GM19240 (cell line): ENCODE results near the gene LAMA3.

Source experiments
- DNase-seq: peaks from one replicate; pipeline ENCODE4 v3.0.0; 2011; ENCODE audit warnings: low spot score; ENCODE audit not compliant: insufficient read length

The LAMA3 gene

GRCh38 chr18:23814991-23815614 is 125.8 kb downstream of the LAMA3 start:
- no peak for DNase-seq

DNA sequence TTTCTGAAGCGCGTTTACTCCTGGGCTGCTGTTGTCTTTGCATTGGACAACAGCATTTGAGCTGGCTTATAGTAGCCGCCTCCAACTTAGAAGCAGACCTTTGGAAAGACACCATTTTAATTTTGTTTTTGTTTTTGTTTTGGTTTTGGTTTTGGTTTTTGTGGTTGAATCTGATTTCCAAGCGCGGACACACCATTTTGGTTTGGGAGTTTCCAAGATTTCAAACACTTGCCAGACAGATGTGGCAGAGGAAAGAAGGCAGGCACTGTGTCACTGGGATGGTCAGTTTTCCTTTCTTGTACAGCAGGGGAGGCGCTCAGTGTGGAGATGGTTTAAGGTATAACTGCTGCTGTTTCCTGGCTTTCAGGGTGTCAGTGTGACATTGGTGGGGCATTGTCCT is 126.8 kb downstream of the LAMA3 start:
- no peak for DNase-seq

DNA sequence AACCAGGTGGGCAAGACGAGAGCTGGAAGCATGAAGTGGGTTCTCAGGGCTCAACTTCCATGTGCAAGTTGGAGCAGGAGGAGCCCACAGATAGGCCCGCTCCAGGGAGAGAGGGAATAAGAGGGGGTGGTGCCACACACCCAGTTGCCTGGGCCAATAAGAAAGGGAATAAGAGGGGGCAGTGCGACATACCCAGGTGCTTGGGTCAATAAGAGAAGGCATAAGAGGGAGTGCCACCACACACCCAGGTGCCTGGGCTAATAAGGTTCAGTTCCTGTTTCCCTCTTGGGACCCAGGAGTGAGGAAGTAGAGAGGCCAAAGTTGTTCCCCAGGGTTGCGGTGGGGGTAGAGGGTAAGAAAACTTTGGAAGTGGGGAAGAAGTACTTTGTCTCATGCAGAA is 127.5 kb downstream of the LAMA3 start:
- DNase-seq: no peak

- no peak for DNase-seq
These were observed 129.7 kb downstream of the LAMA3 start for GRCh38 chr18:23819001-23819400.

DNA sequence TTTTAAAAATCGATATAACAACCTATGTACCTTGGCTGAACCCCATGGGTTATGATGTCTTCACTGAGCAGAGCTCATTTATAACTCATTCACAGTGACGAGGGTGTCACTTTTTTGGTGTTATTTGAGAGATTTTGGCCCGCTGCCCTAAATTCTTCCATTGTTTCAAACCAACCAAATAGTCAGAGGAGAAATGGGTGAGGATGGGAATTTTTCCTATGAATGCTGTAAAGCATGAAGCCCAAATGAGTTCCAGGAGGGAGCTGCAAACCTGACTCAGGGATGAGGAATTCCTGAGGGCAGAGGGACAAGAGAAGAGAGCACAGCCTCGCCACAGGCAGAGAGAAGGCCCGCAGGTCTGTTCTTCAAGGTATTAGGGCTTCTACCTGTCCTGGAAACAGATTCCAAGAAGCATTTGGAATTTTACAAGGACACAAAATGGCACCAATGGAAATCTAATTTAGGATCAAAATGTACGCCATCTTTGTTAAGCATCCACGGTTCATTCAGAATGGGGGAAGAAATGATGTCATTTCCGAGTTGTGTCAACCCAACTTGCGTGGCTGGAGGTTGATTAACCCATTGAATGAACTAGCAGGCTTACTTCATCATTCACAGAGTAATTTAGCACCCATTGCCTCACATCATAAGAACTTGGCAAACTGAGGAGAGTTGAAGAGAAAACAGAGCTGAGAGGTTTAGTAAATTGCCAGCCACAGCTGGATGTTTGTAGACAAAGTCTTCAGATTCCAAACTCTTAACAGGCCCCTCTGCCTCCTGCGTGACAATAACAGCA is 133.5 kb downstream of the LAMA3 start:
- no peak for DNase-seq

- no peak for DNase-seq
These were observed 135.0 kb downstream of the LAMA3 start for GRCh38 chr18:23824240-23824639.

- no peak for DNase-seq
These were observed 135.4 kb downstream of the LAMA3 start for GRCh38 chr18:23824669-23825068.

DNA sequence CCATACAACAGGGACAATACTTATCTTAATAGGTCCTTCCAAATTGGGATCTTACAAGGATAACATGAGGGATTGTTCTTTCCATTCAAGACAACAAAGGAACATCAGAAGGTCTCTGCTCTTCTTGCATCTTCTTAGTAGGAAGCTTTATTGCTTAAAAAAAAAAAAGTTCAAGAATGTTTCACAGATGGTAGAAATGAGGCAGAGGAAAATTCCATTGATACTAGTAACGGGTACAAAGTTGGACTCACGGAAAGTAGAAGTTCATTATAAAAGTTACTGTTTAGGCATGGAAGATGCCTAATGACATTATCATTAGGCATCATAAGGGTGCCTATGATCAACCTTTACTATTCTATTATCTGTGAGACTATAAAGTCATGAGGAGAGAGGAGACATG is 136.2 kb downstream of the LAMA3 start:
- DNase-seq: no peak

GRCh38 chr18:23825978-23826405 is 136.7 kb downstream of the LAMA3 start:
- no peak for DNase-seq

GRCh38 chr18:23826850-23827620 is 137.8 kb downstream of the LAMA3 start:
- DNase-seq: no peak

DNA sequence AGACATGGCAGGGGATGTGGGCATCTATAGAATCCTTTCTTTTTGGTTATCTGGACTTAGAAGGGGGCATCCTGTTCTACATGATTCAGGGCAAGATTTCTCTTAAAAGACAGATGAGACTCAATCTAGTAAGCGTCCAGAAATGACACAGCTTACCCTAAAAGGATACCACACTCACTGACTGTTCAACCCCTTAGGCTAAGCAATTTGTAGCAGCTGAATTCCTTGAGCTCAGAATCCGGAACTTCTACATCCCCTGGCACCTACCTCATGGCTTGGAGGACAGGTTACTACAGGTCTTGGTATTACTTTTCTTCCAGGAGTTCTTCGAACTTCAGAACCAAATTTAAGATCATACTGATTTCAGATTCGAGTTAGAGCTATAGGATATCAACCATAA is 138.4 kb downstream of the LAMA3 start:
- no peak for DNase-seq

- DNase-seq: no peak
These were observed 139.2 kb downstream of the LAMA3 start for GRCh38 chr18:23828426-23828825.

- DNase-seq: no peak
These were observed 143.7 kb downstream of the LAMA3 start for GRCh38 chr18:23832911-23833310.

- no peak for DNase-seq
These were observed 144.5 kb downstream of the LAMA3 start for GRCh38 chr18:23833714-23834113.

- DNase-seq: no peak
These were observed 145.8 kb downstream of the LAMA3 start for GRCh38 chr18:23835091-23835490.

GRCh38 chr18:23835506-23835905 is 146.3 kb downstream of the LAMA3 start:
- DNase-seq: no peak

- DNase-seq: no peak
These were observed 148.3 kb downstream of the LAMA3 start for GRCh38 chr18:23837591-23837990.

GRCh38 chr18:23838233-23838632 is 149.0 kb downstream of the LAMA3 start:
- no peak for DNase-seq

GRCh38 chr18:23838801-23839366 is 149.6 kb downstream of the LAMA3 start:
- no peak for DNase-seq

GRCh38 chr18:23842305-23842704 is 153.1 kb downstream of the LAMA3 start:
- no peak for DNase-seq

DNA sequence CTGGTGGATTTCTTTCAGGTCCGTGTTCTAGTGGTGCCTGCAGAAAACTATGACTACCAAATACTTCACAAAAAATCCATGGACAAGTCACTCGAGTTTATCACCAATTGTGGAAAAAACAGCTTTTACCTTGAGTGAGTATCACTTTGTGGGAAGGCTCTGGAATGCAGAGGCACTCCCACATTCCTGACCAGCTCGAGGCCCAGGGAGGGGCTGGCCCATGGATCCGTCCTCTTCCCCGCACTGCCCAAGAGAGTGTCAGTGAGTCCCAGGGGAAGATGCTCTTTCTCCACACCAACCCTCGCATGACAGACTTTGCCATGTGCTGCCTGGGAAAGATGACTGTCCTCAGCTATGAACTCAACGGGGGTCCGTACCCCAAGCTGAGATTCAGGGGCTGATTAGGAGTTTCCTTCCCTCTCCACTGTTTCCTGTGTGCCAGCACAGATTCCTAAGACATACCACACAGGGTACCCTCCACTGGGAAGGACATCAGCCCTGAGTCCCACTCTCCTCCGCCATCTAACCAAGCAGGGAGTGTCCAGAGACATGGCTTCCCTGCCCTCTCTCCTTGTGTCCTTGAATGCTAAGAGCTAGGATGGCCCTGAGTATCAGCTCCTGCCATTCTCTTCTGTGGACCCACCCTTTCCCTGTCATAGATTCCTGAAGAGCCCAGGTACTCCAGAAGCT is 155.9 kb downstream of the LAMA3 start:
- DNase-seq: no peak
